Esophagus squamous epithelium (tissue), 4 donors: ENCODE results near the gene PTBP3.
"Not testable (repeated sequence)": the region's sequence is repeated elsewhere in the genome, so short reads cannot be mapped to it uniquely, and the experiment has no call there.

Experiments
- CTCF ChIP-seq, 6 experiments: fragments of 450-650 bp in 4 of 6; fragments of 200-600 bp in 2 of 6; sonication (generic) in 2 of 6; IDR thresholded peaks; one replicate each; pipeline ENCODE4 v1.5.1; 2016 to 2019; ENCODE audit warnings: antibody characterized with exemption in 6 of 6, mild to moderate bottlenecking in 4 of 6, moderate library complexity in 4 of 6
- POLR2A ChIP-seq, 4 donors: fragments of 450-650 bp; IDR thresholded peaks; one replicate each; pipeline ENCODE4 v1.6.1; 2017; ENCODE audit warnings: antibody characterized with exemption in 4 of 4, mild to moderate bottlenecking in 4 of 4, moderate library complexity in 3 of 4

- TF ChIP-seq CTCF, POLR2A (IDR thresholded peaks at IDR 0.05): not testable (repeated sequence)
Measured at GRCh38 chr9:112365257-112365656, 31.8 kb upstream of the PTBP3 start.
